HCT116 (cell line): ENCODE results near the gene HCN3.

Source experiments
- EZH2 ChIP-seq: fragments of 200-600 bp; sonication (generic); IDR thresholded peaks from 2 replicates; pipeline ENCODE4 v1.6.1; 2017; ENCODE audit warnings: antibody characterized with exemption, mixed run types
- EZH2phosphoT487 ChIP-seq: fragments of 200-600 bp; IDR thresholded peaks from 2 replicates; pipeline ENCODE4 v1.6.1; 2018; ENCODE audit warnings: antibody characterized with exemption, borderline replicate concordance
- POLR2A ChIP-seq: IDR thresholded peaks from 2 replicates; pipeline ENCODE4 v1.7.0; 2011; ENCODE audit warnings: borderline replicate concordance; ENCODE audit not compliant: insufficient read depth, insufficient read length; ENCODE audit errors: extremely low read depth
- RAD21 ChIP-seq: IDR thresholded peaks from 2 replicates; pipeline ENCODE4 v1.6.1; 2012; ENCODE audit warnings: low read depth, mild to moderate bottlenecking

DNA sequence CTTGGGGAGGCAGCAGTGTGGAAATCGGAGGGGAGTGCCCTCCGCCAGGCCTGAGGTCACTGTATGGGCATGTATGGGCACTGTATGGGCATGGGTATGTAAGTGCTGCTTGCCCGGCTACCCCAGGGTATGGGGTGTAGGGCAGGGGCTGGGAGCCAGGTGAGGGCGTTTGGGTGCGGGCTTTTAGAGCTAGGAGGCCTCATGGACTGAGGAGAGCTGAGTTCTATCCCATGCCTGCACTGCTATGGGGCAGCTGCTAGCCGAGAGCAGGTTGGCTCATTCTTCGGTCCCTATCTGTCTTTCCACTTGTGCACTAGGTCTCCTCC is 18.6 kb downstream of the HCN3 start:
- TF ChIP-seq EZH2phosphoT487 (no peak), RAD21 (no peak), POLR2A (no peak), EZH2 (no peak)
